Endometrium (tissue), 2 donors: Measurements from ENCODE around the gene ZNF547.

ENCODE experiments used
- FAIRE-seq: peaks from 2 replicates; lab custom pipeline; 2012; peaks lifted over from hg19 to GRCh38; lab: Jason Lieb, UNC
- donor health status: control.
- donor health status: control.

Gene ZNF547

GRCh38 chr19:57362997-57363687 is at the start of gene ZNF547, which contains the start of gene TRAPPC2B:
Gene ZNF547 (plus strand): TSS chr19:57363551. CDS start chr19:57368556, 5,005 bp downstream.
Gene TRAPPC2B (plus strand): TSS chr19:57363551. CDS start chr19:57364834, 1,283 bp downstream.
- FAIRE-seq: peak; percentile 100

DNA sequence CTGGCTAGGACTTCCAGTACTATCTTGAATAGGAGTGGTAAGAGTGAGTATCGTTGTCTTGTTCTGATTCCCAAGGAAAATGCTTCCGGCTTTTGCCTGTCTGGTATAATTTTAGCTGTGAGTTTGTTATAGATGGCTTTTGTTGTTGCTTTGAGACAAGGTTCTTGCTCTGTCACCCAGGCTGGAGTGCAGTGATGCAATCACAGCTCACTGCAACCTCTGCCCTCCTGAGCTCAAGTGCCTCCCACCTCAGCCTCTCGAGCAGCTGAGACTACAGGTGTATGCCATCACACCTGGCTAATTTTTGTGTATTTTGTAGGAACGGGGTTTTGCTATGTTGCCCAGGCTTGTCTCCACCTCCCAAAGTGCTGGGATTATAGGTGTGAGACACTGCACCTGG is 49.2 kb upstream of the ZNF547 start:
- FAIRE-seq: no peak

DNA sequence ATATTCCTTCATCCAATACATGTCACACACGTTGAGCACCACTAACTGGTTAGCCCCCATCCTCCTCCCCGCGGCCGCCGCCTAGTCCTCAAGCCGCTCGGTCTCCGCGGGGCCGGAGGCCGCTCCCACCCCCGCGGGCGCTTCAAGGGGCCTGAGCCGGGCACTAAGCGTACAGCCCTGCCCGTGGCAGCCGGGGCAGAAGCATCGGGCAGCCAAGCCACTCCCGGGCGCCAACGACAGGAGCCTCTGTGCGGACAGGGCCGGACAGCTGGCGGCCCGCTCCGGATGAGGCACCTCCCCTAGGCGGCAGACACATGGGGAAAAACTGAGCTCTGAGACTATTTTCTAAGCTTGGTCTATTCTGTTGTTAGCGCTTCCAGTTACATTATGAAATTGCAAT is 45.8 kb upstream of the ZNF547 start:
- FAIRE-seq: no peak

GRCh38 chr19:57319869-57320179 is 43.5 kb upstream of the ZNF547 start:
- no peak for FAIRE-seq

DNA sequence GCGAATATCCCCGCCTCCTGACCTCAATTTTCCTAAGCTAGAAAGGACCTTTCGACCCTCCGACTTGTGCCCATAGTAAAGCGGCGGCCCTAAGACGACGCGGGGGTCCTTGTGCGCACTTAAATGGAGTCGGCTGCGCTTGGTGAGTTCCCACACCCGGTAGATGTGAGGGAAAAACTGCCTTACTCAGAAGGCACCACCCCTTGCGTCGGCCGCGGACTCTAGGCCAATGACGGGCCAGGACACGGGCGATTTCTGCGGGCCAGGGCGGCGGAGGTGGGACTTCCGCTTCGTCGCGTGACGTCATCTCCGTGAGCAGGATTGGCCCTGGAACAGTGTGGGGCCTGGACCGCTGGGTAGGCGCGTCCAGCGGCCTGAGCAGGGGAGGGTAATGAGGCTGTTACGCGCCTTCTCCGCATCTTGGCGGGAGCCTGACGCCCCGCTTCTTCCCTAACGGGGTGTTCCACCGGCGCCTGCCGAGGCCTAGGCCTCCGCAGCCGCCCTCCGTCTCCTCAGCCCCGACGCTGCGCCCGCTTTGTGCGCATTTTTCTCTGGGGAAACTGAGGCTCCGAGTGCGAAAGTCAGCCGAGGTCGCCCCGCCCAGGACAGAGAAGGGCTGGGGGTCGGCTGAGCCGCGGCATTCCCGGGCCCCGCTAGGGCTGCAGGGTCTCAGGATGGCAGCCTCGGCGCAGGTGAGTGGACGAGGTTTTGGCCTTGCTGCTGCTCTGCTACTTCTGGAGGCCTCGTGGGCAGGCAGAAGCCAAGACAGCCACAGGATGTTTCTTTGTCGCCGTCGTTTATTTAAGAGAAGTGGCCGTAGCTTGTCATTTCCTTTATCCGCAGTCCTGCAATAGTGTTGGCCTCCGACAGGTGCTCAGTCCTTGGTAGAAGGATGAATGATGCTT is 42.9 kb upstream of the ZNF547 start, which contains the start of gene ZNF543:
ZNF543 (plus strand) TSS at position 293 of the 905 bp plus-strand sequence; CDS start at position 675, 382 bp downstream.
- FAIRE-seq: peak; percentile 85

GRCh38 chr19:57321116-57321515 is 42.2 kb upstream of the ZNF547 start:
- FAIRE-seq: no peak

DNA sequence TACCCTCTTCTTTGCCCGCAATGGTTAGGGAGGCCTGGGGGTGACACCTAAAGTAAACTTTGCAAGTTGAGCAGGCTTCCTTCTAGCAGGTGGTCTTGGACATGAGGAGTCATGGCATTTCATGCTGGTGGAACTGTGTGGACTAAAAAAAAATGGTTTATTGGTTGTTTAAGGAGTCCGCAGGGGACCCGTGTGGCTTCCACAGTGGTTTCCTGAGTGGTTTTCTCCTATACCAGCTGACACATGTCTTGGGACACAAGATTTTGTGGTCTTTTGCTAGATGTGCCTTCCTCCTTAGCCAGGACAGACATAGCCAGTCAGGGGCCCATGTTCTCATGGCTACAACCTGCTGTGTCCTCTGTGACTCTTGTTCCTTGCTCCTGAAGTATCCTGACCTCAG is 41.6 kb upstream of the ZNF547 start:
- FAIRE-seq: no peak

DNA sequence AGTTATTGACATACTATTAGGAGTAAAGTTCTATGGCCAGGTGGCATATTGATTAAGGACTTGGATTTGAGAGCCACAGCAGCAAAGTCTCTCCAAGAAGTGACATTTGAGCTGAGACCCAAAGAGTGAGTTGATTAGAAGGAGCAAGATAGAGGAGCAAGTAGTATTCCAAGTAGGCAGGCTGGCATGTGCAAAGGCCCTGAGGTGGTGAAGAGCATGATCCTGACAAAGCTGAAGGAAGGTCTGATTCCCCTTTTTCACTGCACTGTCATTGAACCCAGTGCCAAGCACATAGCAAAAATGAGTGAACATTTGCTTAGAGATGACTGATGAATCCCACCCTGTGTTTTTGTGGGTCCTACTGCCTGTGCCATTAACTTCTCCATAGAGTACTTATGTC is 38.4 kb upstream of the ZNF547 start:
- no peak for FAIRE-seq

DNA sequence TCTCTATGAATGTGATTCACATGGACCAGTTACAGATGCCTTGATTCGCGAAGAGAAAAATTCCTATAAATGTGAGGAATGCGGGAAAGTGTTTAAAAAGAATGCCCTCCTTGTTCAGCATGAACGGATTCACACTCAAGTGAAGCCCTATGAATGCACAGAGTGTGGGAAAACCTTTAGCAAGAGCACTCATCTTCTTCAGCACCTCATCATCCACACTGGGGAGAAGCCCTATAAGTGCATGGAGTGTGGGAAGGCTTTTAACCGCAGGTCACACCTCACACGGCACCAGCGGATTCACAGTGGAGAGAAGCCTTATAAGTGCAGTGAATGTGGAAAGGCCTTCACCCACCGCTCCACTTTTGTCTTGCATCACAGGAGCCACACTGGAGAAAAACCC is 35.4 kb upstream of the ZNF547 start:
- FAIRE-seq: no peak

GRCh38 chr19:57334191-57334590 is 29.2 kb upstream of the ZNF547 start:
- no peak for FAIRE-seq

DNA sequence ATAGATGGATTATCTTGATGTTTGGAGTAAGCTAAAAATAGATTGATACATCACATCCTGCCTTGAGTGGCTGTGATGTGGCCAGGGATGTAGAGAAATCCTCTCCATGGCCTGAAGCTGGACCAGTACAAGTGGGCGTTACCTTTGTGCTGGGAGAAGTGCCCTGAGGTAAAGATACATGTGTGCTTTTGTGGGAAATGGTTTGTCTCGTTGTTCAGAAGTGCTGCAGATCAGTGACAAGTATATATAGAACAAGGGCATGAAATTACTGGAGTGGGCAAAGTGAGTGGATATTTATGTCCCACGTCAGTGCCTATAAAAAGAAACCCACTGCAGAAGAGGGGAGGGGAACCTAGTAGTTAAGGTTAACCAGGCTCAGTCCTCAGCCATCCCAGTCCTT is 24.5 kb upstream of the ZNF547 start:
- FAIRE-seq: no peak

DNA sequence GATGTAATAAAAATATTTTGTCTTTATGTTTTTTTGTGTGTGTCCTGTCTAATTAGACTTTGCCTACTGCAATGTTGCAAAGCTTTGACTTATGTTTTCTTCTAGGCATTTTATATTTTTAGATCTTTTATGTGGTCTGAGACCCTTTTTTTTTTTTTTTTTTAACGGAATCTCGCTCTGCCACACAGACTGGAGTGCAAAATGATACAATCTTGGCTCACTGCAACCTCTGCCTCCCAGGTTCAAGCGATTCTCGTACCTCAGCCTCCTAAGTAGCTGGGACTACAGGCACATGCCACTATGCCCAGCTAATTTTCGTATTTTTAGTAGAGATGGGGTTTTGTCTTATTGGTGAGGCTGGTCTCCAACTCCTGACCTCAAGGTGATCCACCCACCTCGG is 20.8 kb upstream of the ZNF547 start:
- no peak for FAIRE-seq

DNA sequence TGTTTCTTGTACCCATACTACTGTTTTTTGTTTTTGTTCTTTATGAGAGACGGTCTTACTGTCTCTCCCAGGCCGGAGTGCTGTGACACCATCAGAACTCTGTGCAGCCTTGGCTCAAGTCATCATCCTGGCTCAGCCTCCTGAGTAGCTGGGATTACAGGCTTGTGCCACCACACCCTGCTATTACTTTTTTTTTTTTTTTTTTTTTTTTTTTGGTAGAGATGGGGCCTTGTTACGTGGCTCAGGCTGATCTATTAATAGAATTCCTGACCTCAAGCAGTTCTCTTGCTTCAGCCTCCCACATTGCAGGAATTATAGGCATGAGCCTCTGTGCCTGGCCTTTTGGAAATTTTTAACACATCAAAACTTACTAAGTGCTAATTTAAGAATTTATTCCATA is 15.2 kb upstream of the ZNF547 start:
- no peak for FAIRE-seq

- FAIRE-seq: peak; percentile 94
Measured at GRCh38 chr19:57350877-57351805, 12.2 kb upstream of the ZNF547 start, which contains the start of gene ZNF304. Gene ZNF304 (plus strand): TSS chr19:57351271. CDS start chr19:57351665, 394 bp downstream.

- FAIRE-seq: no peak
Measured at GRCh38 chr19:57351867-57352266, 11.5 kb upstream of the ZNF547 start.

- FAIRE-seq: no peak
Measured at GRCh38 chr19:57355916-57356315, 7.4 kb upstream of the ZNF547 start.

DNA sequence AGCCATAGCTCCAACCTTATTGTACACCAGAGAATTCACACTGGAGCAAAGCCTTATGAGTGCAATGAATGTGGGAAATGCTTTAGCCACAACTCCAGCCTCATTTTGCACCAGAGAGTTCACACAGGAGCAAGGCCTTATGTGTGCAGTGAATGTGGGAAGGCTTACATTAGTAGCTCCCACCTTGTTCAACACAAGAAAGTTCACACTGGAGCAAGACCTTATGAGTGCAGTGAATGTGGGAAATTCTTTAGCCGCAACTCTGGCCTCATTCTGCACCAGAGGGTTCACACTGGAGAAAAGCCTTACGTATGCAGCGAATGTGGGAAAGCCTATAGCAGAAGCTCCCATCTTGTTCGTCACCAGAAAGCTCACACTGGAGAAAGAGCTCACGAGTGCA is 5.9 kb upstream of the ZNF547 start:
- no peak for FAIRE-seq

DNA sequence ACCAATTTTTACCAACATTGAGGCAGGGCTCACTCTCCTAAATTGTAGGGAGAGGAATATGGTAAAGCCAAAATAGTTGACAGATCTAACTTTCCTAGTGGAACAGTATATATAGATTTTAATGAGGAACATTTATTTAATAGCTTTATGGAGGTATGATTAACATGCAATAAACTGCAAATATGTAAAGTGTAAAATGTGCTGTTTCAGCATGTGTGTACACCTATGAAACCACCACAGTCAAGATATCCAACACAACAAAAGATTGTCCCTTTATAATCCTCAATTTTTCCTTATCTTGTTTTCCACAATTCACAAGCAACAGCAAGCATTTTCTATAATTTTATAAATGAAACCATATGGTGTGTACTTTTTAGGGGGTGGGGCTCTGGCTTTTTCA is 4.1 kb upstream of the ZNF547 start:
- no peak for FAIRE-seq

DNA sequence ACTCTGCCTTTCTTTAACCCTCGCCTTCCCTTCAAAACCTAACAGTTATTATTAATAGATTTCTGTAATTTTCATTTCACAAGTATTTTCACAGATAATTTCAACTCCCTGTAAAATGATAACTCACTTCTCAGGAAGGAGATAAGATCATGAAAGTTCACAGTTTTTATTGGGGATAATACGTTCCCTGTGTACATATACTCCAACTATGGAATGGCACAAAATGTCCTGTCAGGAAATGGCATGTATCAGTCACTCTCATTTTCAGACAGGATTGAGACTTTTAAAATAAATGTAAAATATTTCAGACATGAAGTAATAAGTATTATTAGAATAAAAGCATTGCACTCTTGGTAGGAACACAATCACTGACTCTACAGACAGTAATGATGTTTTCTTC is 932 bp upstream of the ZNF547 start:
- FAIRE-seq: no peak

GRCh38 chr19:57363688-57364181 is 384 bp downstream of the ZNF547 start:
- FAIRE-seq: no peak

DNA sequence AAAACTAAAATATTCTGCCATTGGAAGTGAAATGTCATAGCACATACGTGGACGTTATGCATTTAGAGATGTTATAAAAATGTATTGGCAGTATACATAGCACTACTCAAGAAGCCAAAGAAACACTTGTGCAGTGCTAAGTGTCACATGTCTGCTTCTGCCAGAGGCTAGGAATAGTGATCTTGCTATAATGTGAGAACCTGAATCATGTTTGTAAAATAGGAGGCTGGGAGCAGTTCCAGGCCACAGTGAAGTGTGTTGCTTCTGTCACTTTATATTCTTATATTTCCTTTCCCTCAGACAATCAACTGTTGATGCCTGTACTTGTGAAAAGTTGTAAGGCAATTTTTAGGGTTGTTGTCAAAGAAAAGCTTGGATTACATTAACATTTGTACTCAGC is 3.4 kb downstream of the ZNF547 start:
- no peak for FAIRE-seq

- no peak for FAIRE-seq
Measured at GRCh38 chr19:57374179-57374578, 10.8 kb downstream of the ZNF547 start.
